H9 (cell line): ENCODE measurements around the gene PGLYRP4. TPM values are rescaled to one million over a fixed set of nuclear protein-coding genes. Genes with fewer than 3 reads are reported as not detected.

Experiments used
- DNase-seq: peaks from one replicate; pipeline ENCODE4 v3.0.0-alpha.2; 2017
- H2AFZ ChIP-seq: one replicate; pipeline ENCODE4 v1.6.1; 2013; ENCODE audit warnings: mild to moderate bottlenecking, low read length, control low read depth, moderate library complexity
- H2AK5ac ChIP-seq: 2 replicates; pipeline ENCODE4 v1.6.1; 2013; ENCODE audit warnings: low read length, control low read depth, mixed read lengths; ENCODE audit not compliant: insufficient read length
- H2BK120ac ChIP-seq: one replicate; pipeline ENCODE4 v1.6.1; 2013; ENCODE audit warnings: low read depth, mild to moderate bottlenecking, low read length, control low read depth, inconsistent platforms; ENCODE audit not compliant: poor library complexity, severe bottlenecking
- H2BK12ac ChIP-seq: 2 replicates; pipeline ENCODE4 v1.6.1; 2013; ENCODE audit warnings: low read length, control low read depth, mixed read lengths, low read depth; ENCODE audit not compliant: insufficient read length
- H2BK15ac ChIP-seq: 2 replicates; pipeline ENCODE4 v1.6.1; 2013; ENCODE audit warnings: low read depth, low read length, control low read depth
- H2BK20ac ChIP-seq: one replicate; pipeline ENCODE4 v1.6.1; 2013; ENCODE audit warnings: low read depth, mild to moderate bottlenecking, low read length, control low read depth, inconsistent platforms; ENCODE audit not compliant: poor library complexity, severe bottlenecking
- H2BK5ac ChIP-seq: 2 replicates; pipeline ENCODE4 v1.6.1; 2013; ENCODE audit warnings: low read length, control low read depth, mixed read lengths; ENCODE audit not compliant: insufficient read length
- H3K14ac ChIP-seq: 2 replicates; pipeline ENCODE4 v1.6.1; 2013; ENCODE audit warnings: low read length, control low read depth; ENCODE audit not compliant: insufficient read depth
- H3K18ac ChIP-seq: 2 replicates; pipeline ENCODE4 v1.6.1; 2013; ENCODE audit warnings: low read depth, mild to moderate bottlenecking, mixed read lengths, low read length, control low read depth; ENCODE audit not compliant: insufficient read length
- H3K23ac ChIP-seq: 2 replicates; pipeline ENCODE4 v1.6.1; 2013; ENCODE audit warnings: low read length, control low read depth, mixed read lengths, low read depth; ENCODE audit not compliant: insufficient read length
- H3K23me2 ChIP-seq: 2 replicates; pipeline ENCODE4 v1.6.1; 2013; ENCODE audit warnings: low read depth, mild to moderate bottlenecking, mixed read lengths, low read length, control low read depth; ENCODE audit not compliant: insufficient read length, poor library complexity, severe bottlenecking
- H3K27ac ChIP-seq: 2 replicates; pipeline ENCODE4 v1.5.1; 2013; ENCODE audit warnings: low read length, control low read depth, mixed read lengths, low read depth; ENCODE audit not compliant: insufficient read length
- H3K27me3 ChIP-seq: 2 replicates; pipeline ENCODE4 v1.6.1; 2013; ENCODE audit warnings: low read length, control low read depth, inconsistent platforms; ENCODE audit not compliant: insufficient read depth
- H3K4ac ChIP-seq: 2 replicates; pipeline ENCODE4 v1.6.1; 2013; ENCODE audit warnings: low read depth, mild to moderate bottlenecking, control low read depth, inconsistent platforms, low read length, moderate library complexity
- H3K4me1 ChIP-seq: 2 replicates; pipeline ENCODE4 v1.6.1; 2013; ENCODE audit warnings: low read length, control low read depth, inconsistent platforms; ENCODE audit not compliant: insufficient read depth
- H3K4me2 ChIP-seq: 2 replicates; pipeline ENCODE4 v1.6.1; 2013; ENCODE audit warnings: low read length, control low read depth, mixed read lengths; ENCODE audit not compliant: insufficient read length, insufficient read depth
- H3K56ac ChIP-seq: 2 replicates; pipeline ENCODE4 v1.6.1; 2013; ENCODE audit warnings: low read depth, mild to moderate bottlenecking, mixed read lengths, low read length, control low read depth; ENCODE audit not compliant: insufficient read length
- H3K79me1 ChIP-seq: 2 replicates; pipeline ENCODE4 v1.6.1; 2013; ENCODE audit warnings: low read depth, mild to moderate bottlenecking, moderate library complexity, low read length, control low read depth, inconsistent platforms; ENCODE audit not compliant: insufficient read depth, poor library complexity, severe bottlenecking
- H3K79me2 ChIP-seq: 2 replicates; pipeline ENCODE4 v1.6.1; 2013; ENCODE audit warnings: low read length, control low read depth, inconsistent platforms; ENCODE audit not compliant: insufficient read depth
- H3K9ac ChIP-seq: 2 replicates; pipeline ENCODE4 v1.6.1; 2013; ENCODE audit warnings: low read length, control low read depth, mixed read lengths; ENCODE audit not compliant: insufficient read length; ENCODE audit errors: extremely low read depth
- H3K9me3 ChIP-seq: one replicate; pipeline ENCODE4 v1.6.1; 2013; ENCODE audit warnings: low read depth, low read length, inconsistent platforms; ENCODE audit not compliant: control insufficient read depth
- H3T11ph ChIP-seq: one replicate; pipeline ENCODE4 v1.6.1; 2013; ENCODE audit warnings: mild to moderate bottlenecking, low read length, control low read depth, inconsistent platforms
- H4K20me1 ChIP-seq: one replicate; pipeline ENCODE4 v1.6.1; 2013; ENCODE audit not compliant: control insufficient read depth, insufficient read length, insufficient read depth
- H4K5ac ChIP-seq: 2 replicates; pipeline ENCODE4 v1.6.1; 2013; ENCODE audit warnings: low read depth, mild to moderate bottlenecking, mixed read lengths, low read length, control low read depth; ENCODE audit not compliant: insufficient read length
- H4K8ac ChIP-seq: replicated peaks from 2 replicates; pipeline ENCODE4 v1.6.1; 2013; ENCODE audit warnings: low read length, control low read depth, mixed read lengths, low read depth; ENCODE audit not compliant: insufficient read length
- H4K91ac ChIP-seq: 2 replicates; pipeline ENCODE4 v1.6.1; 2013; ENCODE audit warnings: low read depth, mild to moderate bottlenecking, moderate library complexity, mixed read lengths, low read length, control low read depth; ENCODE audit not compliant: insufficient read length
- H3K27ac Mint-ChIP-seq, 3 experiments: 2 replicates in 2 of 3; 3 replicates in 1 of 3; pipeline ENCODE4 v1.8.0; 2020 to 2021; ENCODE audit warnings: mixed read lengths in 3 of 3, mild to moderate bottlenecking in 1 of 3, moderate library complexity in 1 of 3
- H3K27me3 Mint-ChIP-seq: 2 replicates; pipeline ENCODE4 v1.8.0; 2021; ENCODE audit warnings: low read depth, mild to moderate bottlenecking, moderate library complexity, mixed read lengths
- H3K36me3 Mint-ChIP-seq, 3 experiments: 2 replicates in 2 of 3; 3 replicates in 1 of 3; pipeline ENCODE4 v1.8.0; 2020 to 2021; ENCODE audit warnings: low read depth in 3 of 3, mixed read lengths in 3 of 3; ENCODE audit not compliant: insufficient read depth in 1 of 3
- H3K4me1 Mint-ChIP-seq, 2 experiments: 2 replicates each; pipeline ENCODE4 v1.8.0; 2020; ENCODE audit warnings: mixed read lengths in 2 of 2
- H3K4me3 Mint-ChIP-seq, 2 experiments: 2 replicates in 1 of 2; 3 replicates in 1 of 2; pipeline ENCODE4 v1.8.0; 2020 to 2021; ENCODE audit warnings: mild to moderate bottlenecking in 2 of 2, mixed read lengths in 2 of 2, moderate library complexity in 1 of 2
- H3K9me3 Mint-ChIP-seq, 2 experiments: 2 replicates in 1 of 2; 3 replicates in 1 of 2; pipeline ENCODE4 v1.8.0; 2020; ENCODE audit warnings: mild to moderate bottlenecking in 2 of 2, mixed read lengths in 2 of 2, moderate library complexity in 1 of 2
- WGBS: extraction: QIAGEN DNeasy Blood & Tissue Kit; methylation state at CpG from one replicate; pipeline ENCODE4 v1.1.7; 2013; ENCODE audit warnings: missing lambda C conversion rate, low lambda C conversion rate, mixed read lengths; ENCODE audit not compliant: insufficient read length; ENCODE audit errors: extremely low coverage; 5-methylcytosine and 5-hydroxymethylcytosine counted together
- total RNA-seq: library from RNA; stranded (reverse); gene quantifications from 2 replicates; pipeline ENCODE4 v1.2.1, GENCODE V29; 2021
- TF ChIP-seq, protein P1 (sequence below): fragments of 200-600 bp; sonication (generic); conservative IDR thresholded peaks from 3 replicates; pipeline ENCODE4 v1.8.0; 2021; ENCODE audit warnings: antibody characterized with exemption, mild to moderate bottlenecking

PGLYRP4 gene
- total RNA-seq, 1 experiment from 2014 or later: not detected

DNA sequence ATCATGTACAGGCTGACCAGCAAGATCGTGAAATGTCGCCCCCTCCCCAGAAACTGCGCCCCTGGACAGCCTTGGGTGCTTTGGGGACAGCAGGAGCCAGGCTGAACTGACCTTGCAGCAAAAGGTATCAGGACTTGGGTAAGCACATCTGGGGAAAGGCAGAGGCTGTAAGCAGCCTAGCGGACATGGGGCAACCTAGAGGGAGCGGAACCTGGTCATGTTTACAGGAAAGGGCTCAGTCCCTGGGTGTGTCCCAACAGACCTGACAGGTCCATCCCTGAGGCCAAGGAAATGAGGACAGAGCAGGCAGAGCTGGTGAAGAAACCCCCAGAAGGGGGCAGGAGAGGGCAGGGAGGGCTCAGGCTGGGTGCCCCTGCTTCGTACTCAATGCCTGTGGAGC, 45.3 kb upstream of the PGLYRP4 start:
- no peak overlapping the region for H3K27ac Mint-ChIP-seq
- H4K5ac ChIP-seq: no peak overlapping the region
- H3K79me1 ChIP-seq: no peaks in the 10 kb centered on the region
- no peak overlapping the region for H2BK5ac ChIP-seq
- no peak overlapping the region for H3K4me2 ChIP-seq
- no peaks in the 10 kb centered on the region for H3K4me1 ChIP-seq
- H3K27me3 ChIP-seq: no peaks in the 10 kb centered on the region
- H4K8ac ChIP-seq: no peak overlapping the region
- H3K27me3 Mint-ChIP-seq: peaks cover 12% of the 10 kb centered on the region
- no peak overlapping the region for H3K4ac ChIP-seq
- H3K23ac ChIP-seq: no peak overlapping the region
- no peak overlapping the region for H2BK12ac ChIP-seq
- H3K56ac ChIP-seq: no peak overlapping the region
- no peaks in the 10 kb centered on the region for H3K79me2 ChIP-seq
- H3T11ph ChIP-seq: no peak overlapping the region
- WGBS: no CpG with 5 or more reads among the region's 6 CpGs
- no peak overlapping the region for H2BK20ac ChIP-seq
- peak; percentile 74 for DNase-seq
- no peak overlapping the region; the same call in 1 of the 2 replicates for H3K14ac ChIP-seq
- no peak overlapping the region for H3K18ac ChIP-seq
- peaks cover 0 to 2% of the 10 kb centered on the region in 2 experiments; a peak in 1 of 4 replicates for H3K4me1 Mint-ChIP-seq
- no peaks in the 10 kb centered on the region; a peak in 1 of 7 replicates for H3K36me3 Mint-ChIP-seq
- no peak overlapping the region for H3K9ac ChIP-seq
- H2BK15ac ChIP-seq: no peak overlapping the region
- TF ChIP-seq, protein P1, sequence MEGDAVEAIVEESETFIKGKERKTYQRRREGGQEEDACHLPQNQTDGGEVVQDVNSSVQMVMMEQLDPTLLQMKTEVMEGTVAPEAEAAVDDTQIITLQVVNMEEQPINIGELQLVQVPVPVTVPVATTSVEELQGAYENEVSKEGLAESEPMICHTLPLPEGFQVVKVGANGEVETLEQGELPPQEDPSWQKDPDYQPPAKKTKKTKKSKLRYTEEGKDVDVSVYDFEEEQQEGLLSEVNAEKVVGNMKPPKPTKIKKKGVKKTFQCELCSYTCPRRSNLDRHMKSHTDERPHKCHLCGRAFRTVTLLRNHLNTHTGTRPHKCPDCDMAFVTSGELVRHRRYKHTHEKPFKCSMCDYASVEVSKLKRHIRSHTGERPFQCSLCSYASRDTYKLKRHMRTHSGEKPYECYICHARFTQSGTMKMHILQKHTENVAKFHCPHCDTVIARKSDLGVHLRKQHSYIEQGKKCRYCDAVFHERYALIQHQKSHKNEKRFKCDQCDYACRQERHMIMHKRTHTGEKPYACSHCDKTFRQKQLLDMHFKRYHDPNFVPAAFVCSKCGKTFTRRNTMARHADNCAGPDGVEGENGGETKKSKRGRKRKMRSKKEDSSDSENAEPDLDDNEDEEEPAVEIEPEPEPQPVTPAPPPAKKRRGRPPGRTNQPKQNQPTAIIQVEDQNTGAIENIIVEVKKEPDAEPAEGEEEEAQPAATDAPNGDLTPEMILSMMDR: peak; percentile 68
- H2AK5ac ChIP-seq: no peak overlapping the region
- no peak overlapping the region for H2BK120ac ChIP-seq
- H2AFZ ChIP-seq: no peak overlapping the region
- no peak overlapping the region for H4K91ac ChIP-seq
- no peaks in the 10 kb centered on the region for H3K23me2 ChIP-seq
- H3K4me3 Mint-ChIP-seq: no peak overlapping the region
- no peaks in the 10 kb centered on the region for H4K20me1 ChIP-seq
- H3K9me3 ChIP-seq: no peaks in the 10 kb centered on the region
- no peak overlapping the region for H3K27ac ChIP-seq
- no peaks in the 10 kb centered on the region for H3K9me3 Mint-ChIP-seq
